Loucy (cell line): ENCODE data around the gene VTCN1.

Experiments used
- EZH2phosphoT487 ChIP-seq: fragments of 200-600 bp; IDR thresholded peaks from 2 replicates; pipeline ENCODE4 v1.6.1; 2018; ENCODE audit warnings: antibody characterized with exemption, mild to moderate bottlenecking, moderate library complexity, borderline replicate concordance
- TF ChIP-seq, protein P1 (sequence below): fragments of 200-600 bp; sonication (generic); conservative IDR thresholded peaks from 2 replicates; pipeline ENCODE4 v1.5.1; 2014; ENCODE audit warnings: mild to moderate bottlenecking, antibody characterized with exemption, low read length

GRCh38 chr1:117169871-117170596 is 40.7 kb downstream of the VTCN1 start:
- TF ChIP-seq, protein P1, sequence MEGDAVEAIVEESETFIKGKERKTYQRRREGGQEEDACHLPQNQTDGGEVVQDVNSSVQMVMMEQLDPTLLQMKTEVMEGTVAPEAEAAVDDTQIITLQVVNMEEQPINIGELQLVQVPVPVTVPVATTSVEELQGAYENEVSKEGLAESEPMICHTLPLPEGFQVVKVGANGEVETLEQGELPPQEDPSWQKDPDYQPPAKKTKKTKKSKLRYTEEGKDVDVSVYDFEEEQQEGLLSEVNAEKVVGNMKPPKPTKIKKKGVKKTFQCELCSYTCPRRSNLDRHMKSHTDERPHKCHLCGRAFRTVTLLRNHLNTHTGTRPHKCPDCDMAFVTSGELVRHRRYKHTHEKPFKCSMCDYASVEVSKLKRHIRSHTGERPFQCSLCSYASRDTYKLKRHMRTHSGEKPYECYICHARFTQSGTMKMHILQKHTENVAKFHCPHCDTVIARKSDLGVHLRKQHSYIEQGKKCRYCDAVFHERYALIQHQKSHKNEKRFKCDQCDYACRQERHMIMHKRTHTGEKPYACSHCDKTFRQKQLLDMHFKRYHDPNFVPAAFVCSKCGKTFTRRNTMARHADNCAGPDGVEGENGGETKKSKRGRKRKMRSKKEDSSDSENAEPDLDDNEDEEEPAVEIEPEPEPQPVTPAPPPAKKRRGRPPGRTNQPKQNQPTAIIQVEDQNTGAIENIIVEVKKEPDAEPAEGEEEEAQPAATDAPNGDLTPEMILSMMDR: no peak
- TF ChIP-seq EZH2phosphoT487: no peak
